ENCODE measurements around the gene PLCB1.
A peak's percentile ranks its signal among the peaks of the same experiment; 100 is the strongest.
"Not testable (repeated sequence)": the region's sequence is repeated elsewhere in the genome, so short reads cannot be mapped to it uniquely, and the experiment has no call there.

PLCB1 gene

DNA sequence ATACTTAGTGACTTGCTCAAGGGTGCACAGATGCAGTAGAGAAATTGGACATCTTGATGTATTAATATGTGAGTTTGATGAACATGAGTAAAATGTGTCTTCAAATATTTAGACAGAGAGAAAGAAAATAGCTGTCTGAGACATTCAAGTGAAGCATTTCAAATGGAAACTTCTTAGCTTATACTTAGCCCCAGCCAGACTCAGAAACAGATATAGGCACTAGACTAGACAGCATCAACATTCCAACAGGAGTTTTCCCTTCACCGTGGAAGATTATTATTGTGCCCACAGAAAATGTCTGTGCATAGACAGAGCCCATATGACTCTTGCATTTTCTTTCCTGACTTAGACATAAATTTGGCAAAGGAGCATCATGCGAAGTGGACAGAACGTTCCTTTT lies 443.0 kb downstream of the PLCB1 start:
- DNase-seq: no peak

DNA sequence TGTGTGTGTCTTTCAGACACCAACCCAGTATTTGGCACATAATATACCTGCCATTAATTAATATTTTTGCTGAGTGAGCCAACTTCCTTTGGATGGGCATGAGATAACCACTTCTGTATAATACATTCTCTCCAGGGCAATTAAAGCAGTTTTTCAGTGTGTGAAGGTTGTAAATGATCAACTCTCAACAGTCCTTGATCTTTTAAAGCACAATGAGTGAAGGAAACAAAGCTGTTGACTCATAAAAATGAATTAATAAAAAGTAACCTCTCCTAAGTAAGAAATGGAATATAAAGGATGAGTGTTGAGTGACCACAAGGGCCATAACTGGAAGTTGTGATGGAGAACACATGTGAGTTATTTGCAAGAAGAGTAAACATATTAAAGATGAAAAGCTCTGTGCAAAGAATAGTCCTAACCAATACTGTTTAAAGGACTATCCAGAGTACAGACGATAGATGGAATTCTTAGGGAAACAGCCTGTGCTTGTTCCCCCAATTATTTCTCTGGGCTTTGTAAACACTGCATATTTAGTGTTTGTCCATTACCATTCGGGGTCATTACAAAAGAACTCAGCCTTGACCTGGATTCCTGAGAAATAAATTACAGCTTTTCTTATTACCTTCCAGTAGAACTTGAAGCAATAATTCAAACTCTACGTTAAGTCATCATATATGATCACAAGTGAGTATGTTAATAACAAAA lies 446.2 kb downstream of the PLCB1 start:
- DNase-seq: no peak

DNA sequence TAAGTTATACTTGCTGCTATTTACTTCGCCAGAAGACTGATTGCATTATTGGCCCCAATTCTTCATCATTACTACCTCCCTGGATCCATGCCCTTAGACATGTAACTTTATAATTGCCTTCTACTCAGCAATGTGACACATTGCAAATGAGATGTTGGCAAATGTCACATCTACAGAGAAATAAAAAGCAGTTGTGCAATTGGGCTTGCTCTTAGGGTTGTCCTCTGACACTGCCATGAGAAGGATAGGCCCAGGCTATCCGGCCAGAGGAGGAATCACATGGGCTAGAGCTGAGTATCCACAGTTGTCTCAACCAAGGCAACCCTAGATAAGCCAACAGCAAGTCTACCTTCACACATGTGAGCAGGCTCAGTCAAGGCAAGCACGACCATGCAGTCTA lies 447.0 kb downstream of the PLCB1 start:
- no peak for DNase-seq

DNA sequence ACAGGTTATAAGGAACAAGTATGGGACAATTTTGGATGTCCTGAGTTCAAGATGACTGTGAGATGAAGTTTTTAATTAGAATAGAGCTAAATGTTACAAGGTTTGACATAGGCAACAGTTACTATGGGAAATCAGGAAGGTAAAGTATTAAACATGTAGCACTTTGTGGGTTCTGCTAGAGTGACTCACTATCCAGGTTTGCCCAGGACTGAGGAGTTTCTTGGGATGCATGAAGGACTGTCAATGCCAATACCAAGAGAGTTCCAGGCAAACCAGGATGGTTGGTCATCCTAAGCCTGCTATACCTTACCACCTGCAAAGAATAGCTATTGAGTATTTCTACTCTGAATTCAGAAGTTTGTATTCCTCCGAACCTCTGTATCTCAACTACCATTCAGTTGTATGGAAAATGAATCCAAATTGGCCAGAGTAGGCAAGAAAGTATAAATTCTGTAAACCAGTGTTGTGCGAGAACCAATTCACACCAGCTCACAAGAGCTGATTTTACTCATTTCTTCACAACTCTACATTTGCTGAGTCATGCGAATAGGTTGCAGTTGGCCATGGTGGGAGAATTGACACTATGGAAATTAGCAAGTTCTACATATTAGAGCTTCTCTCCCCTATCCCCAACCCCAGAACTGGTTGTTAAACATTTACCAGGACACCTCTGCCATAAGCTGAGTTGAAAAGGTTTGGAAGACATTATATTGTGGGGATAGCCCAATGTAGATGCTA lies 449.5 kb downstream of the PLCB1 start:
- DNase-seq: no peak

DNA sequence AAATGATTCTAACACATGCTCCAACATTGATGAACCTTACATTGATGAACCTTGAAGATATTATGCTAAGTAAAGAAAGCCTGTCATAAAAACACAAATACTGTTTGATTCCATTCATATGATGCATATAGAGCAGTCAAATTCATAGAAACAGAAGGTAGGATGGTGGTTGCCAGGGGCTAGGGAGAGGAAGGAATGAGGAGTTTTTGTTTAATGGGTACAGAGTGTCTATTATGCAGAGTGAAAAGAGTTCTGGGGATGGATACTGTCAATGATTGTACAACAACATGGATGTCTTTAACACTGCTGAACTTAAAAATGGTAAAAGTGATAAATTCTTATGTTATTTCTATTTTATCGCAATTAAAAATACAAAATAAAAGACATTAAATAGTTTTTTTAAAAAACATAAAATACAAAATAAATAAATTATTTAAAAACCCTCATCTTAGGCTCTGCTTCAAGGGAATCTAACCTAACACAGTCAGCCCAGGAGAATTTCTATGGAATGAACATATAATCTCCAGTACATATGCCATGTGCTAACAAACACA lies 451.0 kb downstream of the PLCB1 start:
- DNase-seq: no peak

DNA sequence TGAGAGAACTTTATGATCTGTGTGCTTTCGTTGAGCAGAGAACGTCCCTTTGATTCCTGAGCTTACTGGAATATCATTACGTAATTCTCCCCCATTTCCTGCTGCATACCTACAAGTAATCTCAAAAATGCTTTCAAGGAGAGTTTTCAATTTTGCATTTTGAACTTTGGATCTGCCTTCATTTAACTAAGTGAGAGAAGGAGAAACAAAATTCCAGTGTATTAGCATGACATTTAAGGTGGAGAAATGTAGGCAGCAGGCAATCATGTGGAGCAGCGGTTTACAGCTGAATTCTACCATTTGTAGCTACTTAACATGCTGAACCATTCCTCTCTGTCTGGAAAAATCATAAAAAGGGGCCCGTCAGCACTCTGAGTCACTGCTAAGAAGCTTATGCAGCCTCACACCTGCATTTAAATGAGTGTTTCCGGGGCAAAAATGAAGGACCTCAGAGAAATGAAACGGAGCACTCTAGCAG lies 451.5 kb downstream of the PLCB1 start:
- DNase-seq: no peak

DNA sequence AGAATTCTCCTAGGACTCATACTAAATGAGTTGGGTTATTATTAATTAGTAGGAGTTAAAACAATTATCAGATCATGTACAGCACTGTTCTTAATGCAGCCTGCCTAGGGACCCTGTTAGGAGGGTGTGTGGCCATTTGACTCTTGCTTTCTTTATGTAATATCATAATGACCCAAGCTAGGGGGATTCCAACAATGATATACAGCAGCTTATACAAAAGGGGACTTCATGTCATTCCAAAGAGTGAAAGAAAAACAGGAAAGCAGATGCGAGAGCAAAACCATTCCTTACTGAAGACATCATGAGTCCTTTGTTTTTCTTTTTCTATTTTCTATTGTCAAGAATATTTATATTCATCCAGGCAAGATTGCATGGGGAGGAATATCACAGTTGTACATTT lies 455.2 kb downstream of the PLCB1 start:
- DNase-seq: no peak

DNA sequence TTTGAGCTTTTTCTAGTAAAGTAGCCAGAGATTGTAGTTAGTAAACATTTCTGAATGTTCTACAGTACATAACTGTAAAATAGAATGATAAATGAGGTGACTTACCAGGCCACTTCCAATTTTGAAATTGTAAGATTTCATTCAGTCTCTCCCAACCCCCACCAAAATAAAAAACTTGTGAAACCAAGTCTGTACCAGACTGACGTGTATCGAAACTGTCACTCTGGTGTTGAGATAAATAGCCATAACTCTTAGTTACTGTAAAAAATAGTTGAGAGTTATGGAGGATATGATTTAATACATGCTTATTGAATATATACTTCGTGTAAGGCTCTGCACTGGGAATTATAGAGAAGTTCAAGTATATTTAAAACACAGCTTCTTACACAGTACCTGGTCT lies 455.7 kb downstream of the PLCB1 start:
- DNase-seq: no peak

DNA sequence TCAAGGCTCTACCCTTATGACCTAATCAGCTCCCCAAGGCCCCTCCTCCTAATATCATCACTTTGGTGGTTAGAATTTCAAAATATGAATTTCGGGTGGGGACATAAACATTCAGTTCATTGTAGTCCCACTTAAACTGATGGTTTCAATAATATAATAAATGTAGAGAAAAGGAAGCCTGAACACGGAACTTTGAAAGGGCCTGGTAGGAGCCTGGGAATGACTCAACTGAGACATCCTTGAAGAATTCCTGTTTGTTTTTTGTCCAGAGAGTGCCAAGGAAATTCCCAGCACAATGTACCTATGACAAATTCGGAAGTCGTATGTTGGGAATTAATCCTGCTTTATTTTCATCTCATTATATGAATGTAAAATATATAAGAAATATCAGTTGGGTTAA lies 457.9 kb downstream of the PLCB1 start:
- DNase-seq: no peak

DNA sequence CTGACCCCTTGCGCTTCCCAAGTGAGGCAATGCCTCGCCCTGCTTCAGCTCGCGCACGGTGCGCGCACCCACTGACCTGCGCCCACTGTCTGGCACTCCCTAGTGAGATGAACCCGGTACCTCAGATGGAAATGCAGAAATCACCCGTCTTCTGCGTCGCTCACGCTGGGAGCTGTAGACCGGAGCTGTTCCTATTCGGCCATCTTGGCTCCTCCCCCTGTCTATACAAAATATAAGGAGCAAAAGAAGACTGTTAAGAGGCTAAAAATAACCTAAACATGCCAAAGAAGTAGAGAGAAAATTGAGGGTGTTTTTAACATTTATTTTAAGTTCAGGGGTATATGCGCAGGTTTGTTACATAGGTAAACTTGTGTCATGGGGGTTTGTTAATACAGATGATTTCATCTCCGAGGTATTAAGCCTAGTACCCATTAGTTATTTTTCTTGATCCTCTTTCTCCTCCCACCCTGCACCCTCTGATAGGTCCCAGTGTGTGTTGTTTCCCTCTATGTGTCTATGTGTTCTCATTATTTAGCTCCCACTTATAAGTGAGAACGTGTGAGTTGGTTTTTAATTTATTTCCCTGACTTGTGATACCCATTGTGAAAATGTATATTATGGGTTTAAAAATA lies 469.0 kb downstream of the PLCB1 start:
- not testable (repeated sequence) for DNase-seq

DNA sequence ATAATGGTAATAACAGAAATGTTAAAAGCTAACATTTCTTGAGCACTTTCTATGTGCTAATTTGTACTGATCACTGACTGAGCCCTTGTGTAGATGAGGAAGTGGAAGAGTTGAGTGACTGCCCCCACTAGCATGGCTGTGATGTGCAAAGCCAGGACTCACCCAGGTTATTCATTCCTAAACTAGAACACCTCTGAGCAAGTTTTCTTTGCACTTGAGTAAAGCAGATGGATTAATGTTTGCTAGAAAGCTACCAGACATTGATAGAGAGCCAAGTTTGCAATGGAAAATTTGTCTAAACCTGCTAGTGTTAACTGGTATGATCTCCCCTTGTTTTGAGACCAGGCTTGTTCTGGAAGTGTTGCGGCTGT lies 469.5 kb downstream of the PLCB1 start:
- DNase-seq: no peak

DNA sequence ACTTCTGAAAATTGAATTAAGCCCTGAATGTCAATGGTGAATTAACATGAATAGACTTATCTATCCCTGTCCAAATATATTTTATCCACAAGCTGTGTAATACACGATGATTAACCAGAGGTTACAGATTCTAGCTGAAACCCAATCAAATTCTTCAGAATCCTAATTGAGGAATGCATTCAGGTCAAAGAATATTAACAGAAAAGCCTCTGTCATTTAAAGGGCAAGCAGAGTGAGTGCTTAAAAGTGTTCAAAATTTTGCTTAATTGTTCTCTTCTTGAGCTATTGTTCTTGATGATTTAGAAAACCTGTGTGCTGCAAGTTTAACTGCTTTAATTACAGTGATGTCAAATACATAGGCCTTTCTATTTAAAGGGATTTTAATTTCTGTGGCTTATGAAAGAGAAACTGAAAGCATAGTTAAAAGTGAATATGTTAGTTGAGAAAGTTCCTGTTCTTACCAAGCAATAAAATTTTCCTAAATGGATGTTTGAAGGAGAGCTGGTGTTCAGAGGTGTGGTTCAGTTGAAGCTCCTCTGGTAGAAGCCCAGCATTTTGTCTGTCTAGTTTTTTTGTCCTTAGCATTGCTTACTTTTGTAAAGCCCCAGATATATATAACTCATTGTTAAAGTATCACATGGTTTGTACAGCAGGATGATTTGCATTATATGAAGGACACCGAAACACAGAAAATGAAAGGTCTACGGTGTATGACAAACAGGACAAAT lies 470.5 kb downstream of the PLCB1 start:
- DNase-seq: peak in 1 of 2 donors; percentile 67

DNA sequence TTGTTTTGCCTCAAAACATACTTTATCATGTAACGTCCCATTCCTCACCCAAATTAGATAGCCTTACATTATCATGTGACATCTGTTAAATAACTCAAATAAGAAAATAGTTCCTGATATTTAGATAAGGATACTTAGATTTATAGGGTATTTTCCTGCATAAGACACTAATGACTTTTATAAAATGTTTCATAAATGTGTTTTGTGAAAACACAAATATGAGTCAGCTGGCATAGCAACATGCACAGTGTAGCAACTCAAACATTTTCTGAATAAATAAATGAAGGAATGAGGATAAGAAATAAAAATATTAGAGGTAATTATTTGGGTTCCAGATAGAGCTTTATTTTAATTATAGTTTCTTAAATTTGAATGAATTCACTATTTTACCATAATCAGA lies 476.4 kb downstream of the PLCB1 start:
- DNase-seq: no peak

DNA sequence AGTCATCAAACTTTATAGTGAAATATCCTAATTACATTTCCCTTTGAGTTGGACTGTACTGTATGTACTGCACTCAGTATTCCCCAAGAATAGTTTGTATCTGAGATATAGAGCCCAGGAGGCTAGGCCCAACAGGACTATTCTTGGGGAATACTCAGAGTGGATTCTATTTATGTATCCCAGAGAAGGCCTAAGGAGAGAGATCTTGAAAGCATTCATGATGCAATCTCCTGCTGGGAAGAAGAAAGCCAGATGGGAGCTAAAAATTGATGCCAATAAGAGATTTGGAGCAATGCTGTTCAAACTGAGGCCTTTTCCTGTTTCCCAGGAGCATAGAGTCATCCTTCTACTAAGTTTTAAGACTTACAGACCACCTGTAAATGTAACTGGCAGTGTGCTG lies 484.7 kb downstream of the PLCB1 start:
- DNase-seq: no peak

DNA sequence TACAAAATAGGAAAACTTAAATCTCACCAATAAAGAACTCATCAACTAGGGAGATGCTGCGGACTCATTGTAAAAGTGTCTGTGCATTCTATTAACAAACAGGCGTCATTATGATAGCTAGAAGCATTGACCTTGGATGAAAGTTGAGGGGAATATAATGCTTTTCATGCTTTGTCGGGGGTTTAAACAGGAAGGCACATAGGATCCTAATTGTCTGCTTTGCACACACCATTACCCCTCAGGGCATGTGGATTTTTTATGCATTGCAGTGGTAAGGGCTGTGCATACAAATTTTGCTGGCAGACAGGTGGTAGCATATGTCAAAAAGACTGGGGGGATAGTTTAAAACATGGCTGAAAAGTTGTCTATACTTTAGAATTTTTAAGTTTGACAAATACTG lies 488.9 kb downstream of the PLCB1 start:
- DNase-seq: no peak

DNA sequence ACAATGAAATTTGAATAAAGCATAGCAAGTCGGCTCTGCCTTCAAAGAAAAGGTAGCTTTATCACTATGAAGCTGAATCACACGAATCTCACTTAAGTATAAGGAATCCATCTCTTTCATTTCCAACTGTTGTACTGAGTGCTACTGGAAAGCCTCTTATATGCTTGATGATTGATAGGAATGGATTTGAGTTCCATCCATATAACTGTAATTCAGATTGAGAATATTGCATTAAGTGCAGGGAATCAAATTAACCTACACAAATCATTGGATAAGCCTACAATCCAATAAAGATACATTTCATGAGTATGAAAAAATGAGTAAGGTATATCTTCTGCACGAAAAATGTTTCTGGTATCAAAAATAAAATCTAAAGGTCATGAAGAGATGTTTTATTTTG lies 492.0 kb downstream of the PLCB1 start:
- DNase-seq: no peak

DNA sequence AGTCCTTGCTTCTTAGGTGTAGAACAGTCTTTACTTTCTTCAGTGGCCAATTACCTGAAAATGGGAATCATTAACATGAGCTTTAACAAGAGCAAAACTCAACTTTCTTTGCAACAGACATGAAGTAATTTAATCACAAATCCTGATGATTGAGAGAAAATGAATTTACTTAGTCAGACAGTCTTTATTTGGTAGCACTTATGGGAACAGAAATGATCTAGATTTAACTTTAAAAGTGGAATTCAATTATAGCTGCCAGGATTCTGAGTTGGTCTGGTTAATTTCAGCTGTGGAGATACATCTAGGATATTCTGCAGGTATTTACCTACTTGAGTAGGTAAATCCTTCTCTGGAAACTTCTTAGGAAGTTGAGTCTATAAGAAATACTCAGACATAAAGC lies 492.6 kb downstream of the PLCB1 start:
- DNase-seq: no peak

DNA sequence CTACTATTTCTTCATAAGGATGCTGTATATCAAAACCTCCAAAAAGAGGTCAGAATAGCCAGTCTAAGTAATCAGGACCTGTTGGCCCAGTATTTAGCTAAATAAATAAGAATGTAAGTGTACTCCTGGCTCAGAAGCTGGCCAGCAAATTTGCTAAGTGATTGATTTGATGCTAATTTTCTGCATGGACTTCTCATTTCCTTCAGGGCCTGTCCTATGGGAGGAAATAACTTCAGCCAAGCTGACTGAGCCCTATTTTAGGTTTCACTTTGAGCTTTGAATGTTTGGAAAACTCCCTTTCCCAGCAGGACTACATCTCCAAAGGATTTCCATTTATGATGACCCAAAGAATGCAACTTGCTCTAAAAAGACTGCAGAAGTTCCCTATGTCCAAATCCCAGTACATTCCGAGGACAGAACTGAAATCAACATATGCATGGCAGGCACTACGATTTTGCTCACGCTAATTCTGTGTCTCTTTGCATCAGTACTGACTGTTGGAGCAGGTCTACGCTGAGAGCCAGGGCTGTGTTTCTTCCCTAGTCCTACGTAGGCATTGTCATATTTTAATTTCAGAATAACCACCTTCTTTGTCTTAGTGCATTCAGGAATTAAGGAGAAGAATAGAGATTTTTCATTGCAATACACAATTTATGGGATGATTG lies 495.4 kb downstream of the PLCB1 start:
- DNase-seq: no peak

DNA sequence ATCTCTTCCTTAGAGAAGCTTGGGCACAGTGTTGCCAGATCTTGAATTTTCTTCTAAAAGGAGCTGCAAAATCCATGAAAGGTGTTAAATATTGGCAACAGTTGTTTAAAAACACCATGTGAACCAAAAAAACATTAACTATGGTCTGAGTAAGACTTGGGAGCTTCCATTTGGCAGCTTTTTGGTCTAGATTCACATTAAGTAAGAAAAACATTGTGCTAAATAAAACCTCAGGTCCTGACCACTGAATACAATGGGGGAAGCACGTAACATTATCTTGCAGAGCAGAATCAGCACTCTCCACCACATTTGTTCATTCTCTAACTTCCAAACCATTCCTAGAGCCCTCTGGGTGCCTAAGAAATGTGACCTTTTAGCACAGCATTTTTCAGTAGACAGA lies 499.2 kb downstream of the PLCB1 start:
- DNase-seq: no peak

DNA sequence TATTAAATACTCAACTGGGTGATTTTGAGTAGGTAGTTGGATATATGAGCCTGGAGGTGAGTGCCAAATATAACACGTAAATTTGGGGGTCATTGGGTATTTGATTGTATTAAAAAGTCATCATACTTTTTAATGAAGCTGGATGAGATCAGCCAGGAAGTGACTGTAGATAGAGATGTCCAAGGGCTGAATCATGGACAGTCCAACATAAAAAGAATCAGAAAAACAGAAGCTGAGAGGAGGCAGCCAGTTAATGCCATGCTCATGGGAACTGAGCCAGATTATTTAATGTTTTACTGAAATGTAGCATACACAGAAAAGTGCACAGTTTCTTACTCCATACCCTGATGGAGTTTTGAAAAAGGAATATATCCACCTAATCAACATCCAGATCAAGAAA lies 501.3 kb downstream of the PLCB1 start:
- no peak for DNase-seq

DNA sequence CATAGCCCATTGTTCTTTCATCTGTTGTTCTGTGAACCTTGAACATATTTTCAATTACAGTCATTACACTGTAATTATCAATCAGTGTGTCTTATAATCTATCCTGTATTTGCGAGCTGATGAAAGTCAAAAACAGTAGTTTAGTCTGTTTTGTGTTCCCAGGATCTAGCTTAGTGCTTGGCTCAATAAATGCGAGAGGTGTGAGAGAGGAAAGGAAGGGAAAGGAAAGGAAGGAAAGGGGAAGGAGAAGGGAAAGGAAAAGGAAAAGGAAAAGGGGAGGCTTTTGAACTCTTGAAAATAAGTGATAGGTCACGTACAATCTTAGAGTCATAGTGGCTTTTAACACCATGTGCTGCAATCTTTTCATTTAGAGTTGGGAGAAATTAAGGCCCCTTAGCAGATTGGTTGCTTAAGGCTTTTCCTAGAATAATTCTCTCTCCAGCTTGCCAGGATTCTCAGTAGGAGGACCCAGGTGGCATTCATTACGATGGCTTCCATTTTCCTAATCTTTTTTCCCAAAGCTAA lies 503.0 kb downstream of the PLCB1 start:
- DNase-seq: no peak

DNA sequence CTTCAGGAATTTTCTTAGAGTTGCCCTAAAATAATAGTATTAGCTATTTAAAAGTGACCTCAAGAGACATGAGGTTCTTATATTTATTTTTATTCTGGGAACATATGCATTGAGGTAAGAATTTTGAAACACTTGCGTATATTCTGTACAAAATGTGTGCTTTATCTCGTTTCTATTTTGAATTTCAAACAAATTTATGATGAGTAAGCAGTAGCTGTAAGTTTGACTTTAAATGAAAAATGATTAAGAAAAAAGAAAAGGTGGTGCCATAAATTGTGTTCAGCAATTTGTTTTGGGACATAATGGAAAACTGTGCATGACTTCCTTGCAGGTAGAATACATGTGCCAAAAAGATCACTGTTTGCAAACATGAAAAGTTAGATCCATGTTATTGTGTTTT lies 503.8 kb downstream of the PLCB1 start:
- no peak for DNase-seq
